Keratinocyte (primary cell): Measurements from ENCODE around the gene RTKN2.

ENCODE experiments used
- CTCF ChIP-seq, 3 experiments: IDR thresholded peaks in 1 of 3; conservative IDR thresholded peaks in 1 of 3; optimal IDR thresholded peaks in 1 of 3; 2 replicates in 2 of 3; 3 replicates in 1 of 3; pipeline versions ENCODE3 to v1.5.1; 2011; ENCODE audit warnings: low read length in 3 of 3, mild to moderate bottlenecking in 3 of 3, moderate library complexity in 2 of 3, control low read depth in 1 of 3, inconsistent platforms in 1 of 3; ENCODE audit not compliant: insufficient read depth in 2 of 3; ENCODE audit errors: extremely low read depth in 1 of 3
- EZH2 ChIP-seq: IDR thresholded peaks from one replicate; pipeline ENCODE4 v1.6.1; 2012; ENCODE audit warnings: inconsistent platforms, mild to moderate bottlenecking, low read length, moderate library complexity

- TF ChIP-seq CTCF (optimal IDR thresholded peaks at IDR 0.05 in 1 of 3, IDR thresholded peaks at IDR 0.05 in 1 of 3, conservative IDR thresholded peaks at IDR 0.05 in 1 of 3; ENCODE audit: extremely low read depth in 1 of 3, insufficient read depth in 2 of 3, low read length in 3 of 3) (no peak), EZH2 (no peak)
These were observed at the start of gene RTKN2 for GRCh38 chr10:62268399-62269114.
